GM10847 (cell line): ENCODE measurements around the gene FAM170B.

ENCODE experiments used
- POLR2A ChIP-seq: IDR thresholded peaks from 2 replicates; pipeline ENCODE4 v1.6.1; 2011; ENCODE audit not compliant: insufficient read length; ENCODE audit errors: extremely low read depth

FAM170B gene

GRCh38 chr10:49172061-49172776 is 38.4 kb upstream of the FAM170B start:
- TF ChIP-seq POLR2A = no peak

GRCh38 chr10:49171326-49172060 is 37.7 kb upstream of the FAM170B start:
- no peak for TF ChIP-seq POLR2A

GRCh38 chr10:49170632-49171325 is 37.0 kb upstream of the FAM170B start:
- TF ChIP-seq POLR2A = no peak

GRCh38 chr10:49169776-49170175 is 36.0 kb upstream of the FAM170B start:
- TF ChIP-seq POLR2A = no peak

GRCh38 chr10:49168831-49169500 is 35.1 kb upstream of the FAM170B start:
- no peak for TF ChIP-seq POLR2A

- no peak for TF ChIP-seq POLR2A
Observed at GRCh38 chr10:49168171-49168540, 34.3 kb upstream of the FAM170B start.

- no peak for TF ChIP-seq POLR2A
Observed at GRCh38 chr10:49167425-49168170, 33.8 kb upstream of the FAM170B start.

GRCh38 chr10:49166484-49167400 is 32.9 kb upstream of the FAM170B start:
- TF ChIP-seq POLR2A = no peak

- TF ChIP-seq POLR2A = no peak
Observed at GRCh38 chr10:49165821-49166483, 32.1 kb upstream of the FAM170B start.

GRCh38 chr10:49165259-49165658 is 31.4 kb upstream of the FAM170B start:
- no peak for TF ChIP-seq POLR2A

GRCh38 chr10:49164559-49165188 is 30.9 kb upstream of the FAM170B start:
- no peak for TF ChIP-seq POLR2A

- TF ChIP-seq POLR2A = no peak
Observed at GRCh38 chr10:49163741-49164140, 29.9 kb upstream of the FAM170B start.
